GM19099 (cell line): ENCODE data around the gene MRGPRF.

Experiments
- POLR2A ChIP-seq: IDR thresholded peaks from 3 replicates; pipeline ENCODE4 v1.6.1; 2011; ENCODE audit warnings: low read depth; ENCODE audit not compliant: insufficient read length; ENCODE audit errors: extremely low read depth

Gene MRGPRF

DNA sequence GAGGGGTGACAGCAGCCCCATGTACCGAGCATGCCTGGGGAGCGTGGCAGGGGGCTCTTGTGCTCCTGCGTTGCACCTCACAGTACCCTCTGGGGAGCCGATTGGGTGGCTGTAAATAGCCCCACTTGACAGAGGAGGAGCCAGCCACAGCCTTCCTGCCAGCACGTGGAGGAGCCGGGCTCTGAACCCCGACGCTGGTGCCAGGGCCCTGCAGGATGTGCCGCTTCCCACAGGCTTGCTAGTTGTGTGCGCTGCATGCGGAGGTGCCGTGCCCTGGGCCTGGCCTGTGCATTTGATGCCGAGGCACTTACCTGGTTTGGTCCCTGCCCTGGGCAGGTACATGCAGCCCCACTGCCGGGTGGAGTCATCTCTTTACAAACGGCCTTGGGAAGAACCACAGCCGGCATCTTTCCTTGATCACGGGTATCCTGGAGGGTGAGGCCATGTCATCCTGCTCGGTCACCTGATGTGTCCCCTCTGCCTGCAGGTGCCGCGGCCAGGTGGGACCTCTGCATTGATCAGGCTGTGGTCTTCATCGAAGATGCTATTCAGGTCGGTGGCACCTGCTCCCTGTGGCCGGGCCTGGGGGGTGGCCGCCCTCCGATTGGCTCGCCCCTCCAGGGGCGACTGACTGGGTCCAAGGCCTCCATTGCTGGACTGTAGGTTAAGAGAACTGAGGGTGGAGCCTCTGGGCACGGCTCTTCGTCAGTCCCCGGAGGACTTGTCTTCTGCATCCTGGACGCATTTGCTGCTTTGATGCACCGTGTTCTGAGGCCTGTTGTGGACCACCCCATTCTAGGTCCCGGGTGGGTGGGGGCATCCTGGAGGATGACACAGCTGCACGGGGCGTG lies 40.7 kb upstream of the MRGPRF start:
- no peak for TF ChIP-seq POLR2A

DNA sequence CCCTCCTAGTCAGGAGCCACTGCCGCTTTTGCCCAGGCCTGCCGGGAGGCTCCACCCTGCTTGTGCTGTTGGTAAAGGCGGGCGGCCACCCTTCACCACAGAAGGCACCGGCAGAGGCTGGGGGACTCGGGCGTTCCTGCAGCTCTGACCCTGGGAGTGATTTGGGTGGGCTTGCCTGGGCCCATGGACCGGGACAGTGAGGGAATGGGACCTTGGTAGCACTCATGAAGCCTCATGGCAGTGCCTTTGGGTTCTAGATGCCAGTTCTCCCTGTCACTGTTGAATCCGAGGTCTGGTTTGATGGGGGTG lies 40.1 kb upstream of the MRGPRF start:
- TF ChIP-seq POLR2A, result no peak

DNA sequence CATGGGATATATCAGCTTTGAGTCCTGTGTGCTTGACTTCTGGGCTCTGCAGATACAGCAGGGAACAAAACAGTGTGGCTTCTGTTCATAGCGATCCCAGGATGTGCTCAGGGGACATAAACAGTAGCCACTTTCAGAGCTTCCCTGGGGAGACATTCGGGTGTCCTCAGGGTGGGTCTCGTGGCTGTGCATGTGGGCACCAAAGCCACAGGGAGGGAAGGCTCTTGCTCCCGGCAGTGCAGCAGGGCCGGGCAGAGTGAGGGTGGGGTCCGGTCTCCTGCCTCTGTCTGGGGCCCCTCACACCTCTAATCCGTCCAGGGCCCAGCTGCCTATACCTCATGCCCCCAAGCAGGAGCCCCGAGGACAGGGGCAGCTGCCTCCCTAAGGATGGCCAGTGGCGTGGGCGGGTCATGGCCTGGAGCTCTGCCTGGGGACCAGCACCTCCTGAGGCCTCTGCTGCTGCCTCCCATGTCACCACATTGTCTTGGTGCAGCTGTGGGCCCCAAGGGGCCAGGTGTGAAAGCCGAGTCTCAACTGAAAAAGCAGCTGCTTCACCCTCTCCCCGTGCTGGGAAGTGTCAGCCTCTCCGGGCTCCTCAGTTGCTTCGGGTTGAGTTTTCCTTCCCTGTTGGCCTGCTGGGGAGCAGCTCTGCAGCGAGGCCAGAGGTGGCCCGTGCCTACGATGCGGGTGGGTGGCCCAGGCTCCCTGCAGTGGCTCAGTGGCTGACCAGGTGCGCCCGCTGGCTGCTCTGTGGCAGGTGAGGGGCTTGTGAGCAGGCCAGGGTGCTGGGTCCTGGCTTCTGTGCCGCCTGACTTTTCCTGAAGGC lies 39.5 kb upstream of the MRGPRF start:
- no peak for TF ChIP-seq POLR2A

DNA sequence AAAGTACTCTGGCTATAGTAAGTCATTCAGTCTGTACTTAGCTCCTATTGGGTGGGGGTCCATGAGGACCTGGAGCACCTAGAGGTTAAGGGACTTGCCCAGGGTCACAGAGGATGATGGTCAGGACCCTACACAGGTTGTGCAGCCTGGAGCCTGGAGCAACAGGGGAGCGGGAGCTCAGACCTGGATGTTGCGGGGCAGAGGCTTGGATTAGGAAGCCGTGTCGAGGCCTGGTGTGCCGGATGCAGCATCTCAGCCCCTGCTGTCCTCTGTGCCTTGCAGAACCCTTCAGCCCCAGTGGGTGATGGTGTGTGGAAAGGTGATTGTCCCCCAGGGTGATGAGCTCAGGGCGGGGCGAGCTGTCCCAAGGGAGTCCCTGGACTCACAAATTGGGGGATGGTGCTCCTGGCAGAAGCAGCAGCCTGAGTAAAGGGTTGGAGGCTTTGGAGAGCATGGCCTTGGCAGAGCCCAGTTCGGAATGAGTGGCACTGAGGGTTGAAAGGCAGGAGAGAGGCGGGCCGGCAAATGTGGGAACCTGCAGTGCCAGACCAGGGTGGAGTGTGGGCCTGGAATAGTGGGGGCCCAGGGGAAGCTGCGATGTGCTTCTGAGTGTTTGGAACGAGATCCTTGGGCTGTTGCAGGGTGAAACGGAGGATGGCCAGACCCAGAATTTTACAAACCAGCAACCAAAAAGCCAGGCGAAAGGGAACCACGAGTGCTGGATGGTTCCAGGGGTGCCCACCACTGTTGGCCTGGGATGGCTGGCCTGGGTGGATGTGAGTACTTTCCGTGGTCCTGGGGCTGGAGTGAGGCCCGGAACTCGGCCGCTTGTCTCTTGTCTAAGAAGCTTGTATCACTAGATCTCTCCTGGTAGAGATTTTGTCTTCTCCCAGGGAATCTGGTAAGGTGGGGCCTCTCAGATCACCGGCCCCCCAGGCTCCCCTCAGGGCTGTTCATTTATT lies 38.6 kb upstream of the MRGPRF start:
- no peak for TF ChIP-seq POLR2A

DNA sequence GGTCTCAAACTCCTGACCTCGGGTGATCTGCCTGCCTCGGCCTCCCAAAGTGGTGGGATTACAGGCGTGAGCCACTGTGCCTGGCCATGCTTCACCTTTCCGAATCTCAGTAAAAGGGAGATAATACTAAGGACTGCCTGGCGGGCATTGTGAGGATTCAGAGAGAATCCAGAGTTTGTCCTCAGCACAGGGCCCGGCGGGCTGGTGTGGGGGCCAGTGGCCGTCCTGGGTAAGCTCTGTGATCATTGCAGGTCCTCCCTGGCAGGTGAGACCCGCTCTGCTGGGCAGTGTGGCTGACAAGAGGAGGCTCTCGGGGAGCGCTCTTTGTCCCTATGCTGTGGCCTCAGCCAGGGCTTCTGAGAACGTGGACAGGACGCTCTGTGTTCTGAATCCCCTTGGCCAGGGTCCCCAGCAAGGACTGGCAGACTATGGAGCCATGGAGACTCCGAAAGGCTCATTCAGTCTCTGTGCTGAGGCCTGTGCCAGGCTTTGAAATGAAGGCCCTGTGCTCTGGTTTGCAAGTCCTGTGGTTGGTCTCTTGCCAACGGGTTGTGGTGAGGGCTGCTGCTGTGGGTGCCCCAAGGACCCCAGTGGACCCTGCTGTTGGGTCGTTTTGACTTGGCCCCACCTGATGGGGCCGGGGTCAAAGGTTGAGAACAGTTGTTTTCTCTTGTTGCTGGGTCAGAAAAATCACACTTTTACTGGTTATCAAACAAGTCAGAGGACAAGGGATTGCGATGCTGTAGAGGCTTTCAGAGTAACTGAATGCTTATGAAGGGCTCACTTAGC lies 37.7 kb upstream of the MRGPRF start:
- no peak for TF ChIP-seq POLR2A

DNA sequence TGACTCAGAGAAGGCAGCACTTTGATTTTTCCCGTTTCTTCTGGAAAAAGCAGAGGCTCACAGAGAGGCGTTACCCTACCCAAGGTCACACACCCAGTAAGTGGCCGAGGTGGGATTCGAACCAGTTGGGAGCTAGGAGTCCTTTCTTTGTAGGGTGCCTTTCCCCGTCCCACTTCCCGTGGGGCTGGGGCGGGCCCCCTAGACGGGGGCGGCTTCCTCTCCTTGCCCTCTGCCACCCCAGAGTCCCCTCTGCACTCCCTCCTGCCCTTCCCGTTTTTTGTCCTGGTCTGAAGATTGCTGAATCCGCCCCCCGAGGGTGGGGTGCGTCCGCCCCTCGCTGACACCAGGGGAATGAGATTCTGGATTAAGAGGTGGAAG lies 36.4 kb upstream of the MRGPRF start:
- no peak for TF ChIP-seq POLR2A

DNA sequence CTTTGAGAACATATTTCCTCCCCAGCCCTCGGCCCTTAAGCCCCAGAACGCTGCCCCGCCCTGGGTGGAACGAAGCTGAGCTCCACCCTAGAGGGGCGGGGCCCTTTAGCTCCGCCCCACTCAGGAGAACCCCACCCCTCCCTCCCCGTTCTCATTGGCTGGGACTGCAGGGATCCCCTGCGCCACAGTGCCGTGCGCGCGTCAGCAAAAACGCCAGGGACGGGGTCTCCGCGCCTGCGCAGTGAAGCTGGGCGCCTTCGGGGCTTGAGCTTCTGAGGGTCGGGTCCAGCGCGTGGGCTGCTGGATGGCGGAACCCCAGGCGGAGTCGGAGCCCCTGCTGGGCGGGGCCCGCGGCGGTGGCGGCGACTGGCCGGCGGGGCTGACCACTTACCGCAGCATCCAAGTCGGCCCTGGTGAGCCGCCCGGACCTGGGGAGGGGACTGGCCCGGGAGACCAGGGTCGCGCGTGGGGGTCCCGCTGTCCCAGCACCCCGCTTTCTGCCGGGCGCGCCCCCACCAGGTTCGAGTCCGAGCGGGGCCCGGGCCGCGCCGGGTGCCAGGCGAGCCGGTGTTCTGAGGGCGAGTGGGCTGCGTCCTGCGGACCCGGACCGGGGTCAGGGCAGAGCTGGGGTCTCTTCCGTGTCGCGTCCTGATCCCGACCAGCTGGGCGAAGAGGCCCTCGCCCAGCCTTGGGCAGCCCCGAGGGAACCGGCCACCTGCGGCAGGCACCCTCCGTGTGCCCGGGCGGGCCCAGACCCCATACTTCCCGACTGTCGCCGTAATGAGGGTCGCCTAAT lies 35.8 kb upstream of the MRGPRF start, which contains the start of gene TPCN2:
Gene TPCN2, plus strand, starts transcription at position 239 of the 796 bp plus-strand sequence. Its CDS starts 66 bp downstream, at position 305.
- TF ChIP-seq POLR2A, result peak; percentile 77

DNA sequence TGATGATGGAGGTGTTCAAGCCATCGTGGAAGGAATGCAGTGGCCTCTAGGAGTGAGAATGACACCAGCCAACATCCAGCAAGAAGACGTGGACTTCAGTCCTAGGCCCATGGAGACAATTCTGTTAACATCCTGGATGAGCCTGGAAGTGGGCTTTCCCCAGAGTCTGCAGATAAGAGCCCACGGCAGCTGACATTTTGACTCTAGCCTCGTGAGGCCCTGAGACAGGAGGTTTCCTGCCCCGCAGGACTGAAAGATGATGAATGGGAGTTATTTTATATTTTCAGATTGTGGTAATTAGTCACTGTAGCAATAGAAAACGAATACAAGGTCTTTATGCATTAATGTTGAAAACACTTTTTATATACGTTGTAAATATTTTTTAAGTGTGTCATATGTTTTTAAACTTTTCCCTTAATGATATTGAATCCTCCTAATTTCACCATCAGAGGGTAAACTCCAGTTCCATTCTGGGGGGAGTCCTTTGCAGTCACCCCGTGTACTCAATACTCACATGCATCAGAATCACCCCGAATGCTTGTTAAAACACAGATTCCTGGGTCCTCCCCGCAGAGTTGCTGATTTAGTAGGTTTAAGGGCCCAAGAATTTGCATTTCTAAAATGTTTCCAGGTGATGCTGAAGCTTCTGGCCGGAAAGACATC lies 35.1 kb upstream of the MRGPRF start:
- no peak for TF ChIP-seq POLR2A

DNA sequence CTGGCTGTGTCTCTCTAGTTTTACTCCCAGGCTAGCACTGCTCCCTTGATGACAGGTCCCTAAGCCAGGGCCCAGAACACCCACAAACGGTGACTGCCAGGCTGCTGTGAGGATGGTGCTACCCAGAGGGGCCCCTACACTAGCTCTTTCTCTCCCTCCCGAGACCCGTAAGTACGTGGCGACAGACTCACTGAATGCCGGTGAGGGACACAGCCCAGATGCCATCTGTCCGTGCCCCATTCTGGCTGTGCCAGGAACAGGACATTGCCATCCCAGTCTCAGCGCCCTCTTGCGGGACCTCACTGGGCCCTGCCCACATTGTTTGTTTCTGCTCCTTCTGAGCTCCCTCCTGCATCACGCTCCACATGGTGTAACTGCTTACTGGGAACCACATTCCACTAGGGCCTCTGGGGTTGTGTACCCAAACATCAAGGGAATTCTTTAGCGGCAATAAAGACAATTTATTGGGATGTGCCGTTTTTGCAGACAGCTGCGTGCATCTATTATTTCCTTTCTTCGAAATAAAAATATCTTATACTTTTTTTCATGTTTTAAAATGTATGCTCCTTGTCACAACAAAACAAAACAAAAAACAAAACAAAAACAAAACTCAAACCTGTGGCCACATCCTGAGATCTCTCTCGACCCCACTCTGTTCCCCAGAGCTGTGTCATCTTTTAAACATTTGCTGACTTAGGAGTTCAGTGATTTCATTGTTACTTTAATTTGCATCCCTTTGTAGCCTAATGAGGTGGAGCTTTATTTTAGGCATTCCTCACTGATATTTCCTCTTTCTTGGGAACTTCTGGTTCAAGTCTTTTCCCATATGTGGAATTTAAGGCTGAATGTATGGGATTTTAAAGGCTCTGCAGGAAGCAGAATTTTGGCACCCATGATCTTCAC lies 31.3 kb upstream of the MRGPRF start:
- TF ChIP-seq POLR2A, result no peak

DNA sequence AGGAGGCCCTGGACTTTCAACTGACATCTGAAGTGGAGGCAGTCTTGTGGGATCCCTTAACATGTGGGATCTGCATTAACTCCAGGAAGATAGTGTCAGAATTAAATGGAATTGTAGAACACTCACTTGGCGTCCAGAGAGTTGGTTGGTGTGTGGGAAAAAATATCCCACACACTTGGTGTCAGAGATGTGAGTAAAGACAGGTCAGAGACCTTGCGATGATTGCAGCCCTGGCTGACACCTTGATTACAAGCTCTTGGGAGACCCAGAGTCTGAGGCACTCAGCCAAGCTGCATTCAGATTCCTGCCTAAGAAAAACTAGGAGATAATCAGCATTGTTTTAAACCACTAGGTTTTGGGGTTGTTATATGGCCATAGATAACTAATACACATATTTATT lies 28.5 kb upstream of the MRGPRF start:
- no peak for TF ChIP-seq POLR2A

DNA sequence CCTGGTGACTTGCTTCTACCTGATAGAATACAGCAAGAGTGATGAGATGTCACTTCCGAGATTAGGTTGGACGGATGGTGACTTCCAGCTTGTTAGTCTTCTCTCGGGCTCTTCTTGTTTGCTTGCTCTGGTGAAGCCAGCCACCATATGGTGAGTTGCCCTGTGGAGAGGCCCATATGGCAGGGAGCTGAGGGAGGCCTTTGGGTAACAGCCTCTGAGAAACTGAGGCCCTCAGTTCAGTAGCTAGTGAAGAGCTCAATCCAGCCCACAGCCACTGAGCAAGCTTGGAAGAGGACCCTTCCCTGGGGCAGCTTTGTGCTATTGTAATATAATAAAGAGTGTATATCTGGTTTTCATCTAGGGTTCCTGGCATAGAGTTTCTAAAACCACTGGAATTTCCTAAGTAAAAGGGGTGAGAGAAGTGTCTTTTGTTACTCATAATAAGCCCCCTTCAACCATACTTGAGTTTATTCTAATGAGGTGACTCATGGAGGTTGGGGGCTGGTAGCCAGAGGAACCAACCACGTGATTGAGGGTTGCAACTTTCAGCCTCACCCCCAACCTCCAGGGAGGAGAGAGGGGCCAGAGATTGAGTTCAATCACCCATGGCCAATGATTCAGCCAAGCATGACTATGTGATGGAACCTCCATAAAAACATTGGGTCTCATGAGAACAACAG lies 27.7 kb upstream of the MRGPRF start:
- TF ChIP-seq POLR2A, result no peak

DNA sequence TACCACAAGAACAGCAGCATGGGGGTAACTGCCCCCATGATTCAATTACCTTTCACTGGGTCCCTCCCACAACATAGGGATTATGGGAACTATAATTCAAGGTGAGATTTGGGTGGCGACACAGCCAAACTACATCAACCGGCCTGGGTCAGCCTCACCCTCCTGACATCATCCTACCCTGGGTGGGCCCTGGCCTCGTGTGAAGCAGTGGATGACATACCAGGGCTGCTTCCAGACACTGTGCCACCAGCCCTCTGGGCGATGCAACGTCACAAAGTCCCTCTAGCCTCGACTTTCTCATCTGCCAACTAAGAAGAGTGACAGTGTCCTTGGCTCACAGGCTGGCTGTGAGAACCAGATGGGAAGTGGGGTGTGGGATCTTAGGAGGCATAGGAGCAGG lies 27.0 kb upstream of the MRGPRF start:
- TF ChIP-seq POLR2A, result no peak

DNA sequence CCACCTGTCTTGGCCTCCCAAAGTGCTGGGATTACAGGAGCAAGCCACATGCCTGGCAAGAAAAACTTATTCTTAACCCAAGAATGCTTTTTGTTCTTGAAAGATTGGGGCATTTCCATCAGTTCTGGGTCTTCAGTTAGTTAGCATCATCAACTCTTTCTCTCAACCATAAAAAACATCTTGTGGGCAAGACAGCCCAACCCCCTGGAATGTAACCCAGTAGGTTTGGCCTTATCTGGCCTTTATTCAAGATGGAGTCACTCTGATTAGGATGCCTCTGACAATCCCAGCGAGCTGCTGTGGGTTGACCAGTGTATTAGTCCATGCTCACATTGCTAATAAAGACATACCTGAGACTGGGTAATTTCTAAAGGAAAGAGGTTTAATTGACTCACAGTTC lies 26.5 kb upstream of the MRGPRF start:
- TF ChIP-seq POLR2A, result no peak
